Activated CD8-positive, alpha-beta T cell treated with anti-CD3 and anti-CD28 coated beads for 36 hours (primary cell): ENCODE results near the gene MTRR. TPM values are rescaled to one million over a fixed set of nuclear protein-coding genes. Genes with fewer than 3 reads are reported as not detected.
A peak's percentile ranks its signal among the peaks of the same experiment; 100 is the strongest.

Experiments
- ATAC-seq: fragments of 200-7000 bp; cut with Tn5 transposase; one replicate; pipeline ENCODE4 v1.10.0; 2021; ENCODE audit warnings: mild to moderate bottlenecking, moderate library complexity
- CTCF ChIA-PET: fragments of 350-600 bp; sonication (Branson Sonifier 250); formaldehyde crosslinking; loops from one replicate; lab custom pipeline; 2021; ENCODE audit warnings: antibody characterized with exemption; lab: Charles Lee
- POLR2A ChIA-PET: fragments of 350-600 bp; sonication (Branson Sonifier 250); formaldehyde crosslinking; loops from one replicate; lab custom pipeline; 2021; ENCODE audit warnings: antibody characterized with exemption; lab: Charles Lee
- DNase-seq: peaks from one replicate; pipeline ENCODE4 v3.0.0-alpha.2; 2020
- H3K27ac Mint-ChIP-seq: one replicate; pipeline ENCODE4 v1.8.0; 2021; ENCODE audit warnings: mild to moderate bottlenecking, mixed read lengths
- H3K27me3 Mint-ChIP-seq: one replicate; pipeline ENCODE4 v1.8.0; 2021; ENCODE audit warnings: mixed read lengths
- H3K36me3 Mint-ChIP-seq: one replicate; pipeline ENCODE4 v1.8.0; 2021; ENCODE audit warnings: low read depth, mixed read lengths
- H3K4me1 Mint-ChIP-seq: one replicate; pipeline ENCODE4 v1.8.0; 2021; ENCODE audit warnings: low read depth, mixed read lengths
- H3K4me3 Mint-ChIP-seq: one replicate; pipeline ENCODE4 v1.8.0; 2021; ENCODE audit warnings: mild to moderate bottlenecking, moderate library complexity, mixed read lengths
- H3K9me3 Mint-ChIP-seq: one replicate; pipeline ENCODE4 v1.8.0; 2021; ENCODE audit warnings: mixed read lengths
- intact Hi-C: fragments of 100-400 bp; cut with micrococcal nuclease; formaldehyde crosslinking; loops from one replicate; pipeline ENCODE4 v1.10.0; 2022
- total RNA-seq, 2 experiments: library from RNA; stranded (reverse); gene quantifications; one replicate each; pipeline ENCODE4 v1.2.3, GENCODE V29; 2021
- TF ChIP-seq, protein P1 (sequence below): fragments of 200-600 bp; IDR thresholded peaks from one replicate; pipeline ENCODE4 v1.8.0; 2022; ENCODE audit warnings: antibody characterized with exemption, mild to moderate bottlenecking

MTRR gene
- total RNA-seq, 2 experiments from 2014 or later = 54.3 to 57.8 TPM

DNA sequence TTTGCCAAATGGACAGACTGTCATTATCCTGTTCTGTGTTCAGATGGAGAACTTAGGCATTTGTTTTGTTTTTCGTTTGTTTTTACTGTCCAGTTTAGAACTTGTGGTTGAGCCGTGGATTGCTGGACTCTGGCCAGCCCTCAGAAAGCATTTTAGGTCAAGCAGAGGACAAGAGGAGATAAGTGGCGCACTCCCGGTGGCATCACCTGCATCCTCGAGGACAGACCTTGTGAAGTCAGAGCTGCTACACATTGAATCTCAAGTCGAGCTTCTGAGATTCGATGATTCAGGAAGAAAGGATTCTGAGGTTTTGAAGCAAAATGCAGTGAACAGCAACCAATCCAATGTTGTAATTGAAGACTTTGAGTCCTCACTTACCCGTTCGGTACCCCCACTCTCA, 8.9 kb downstream of the MTRR start:
- H3K27ac Mint-ChIP-seq = peak overlapping the region; percentile 77
- DNase-seq (no peak), ATAC-seq (no peak)
- POLR2A ChIA-PET = interaction anchor here (1.4 kb wide), 1 partner anchor 9 kb away, joined by 10 read pairs; the partner anchor contains the start of genes FASTKD3 and MTRR
- H3K27me3 Mint-ChIP-seq = no peaks in the 10 kb centered on the region
- no peak overlapping the region for H3K4me3 Mint-ChIP-seq
- CTCF ChIA-PET = interaction anchor here (1.2 to 1.9 kb wide), 4 partner anchors 9 to 22 kb away, joined by 3 to 9 read pairs (median 6); partner anchors contain the start of genes FASTKD3 and MTRR
- peaks cover 62% of the 10 kb centered on the region for H3K4me1 Mint-ChIP-seq
- no peaks in the 10 kb centered on the region for H3K9me3 Mint-ChIP-seq
- intact Hi-C loops = no loop called here
- TF ChIP-seq, protein P1, sequence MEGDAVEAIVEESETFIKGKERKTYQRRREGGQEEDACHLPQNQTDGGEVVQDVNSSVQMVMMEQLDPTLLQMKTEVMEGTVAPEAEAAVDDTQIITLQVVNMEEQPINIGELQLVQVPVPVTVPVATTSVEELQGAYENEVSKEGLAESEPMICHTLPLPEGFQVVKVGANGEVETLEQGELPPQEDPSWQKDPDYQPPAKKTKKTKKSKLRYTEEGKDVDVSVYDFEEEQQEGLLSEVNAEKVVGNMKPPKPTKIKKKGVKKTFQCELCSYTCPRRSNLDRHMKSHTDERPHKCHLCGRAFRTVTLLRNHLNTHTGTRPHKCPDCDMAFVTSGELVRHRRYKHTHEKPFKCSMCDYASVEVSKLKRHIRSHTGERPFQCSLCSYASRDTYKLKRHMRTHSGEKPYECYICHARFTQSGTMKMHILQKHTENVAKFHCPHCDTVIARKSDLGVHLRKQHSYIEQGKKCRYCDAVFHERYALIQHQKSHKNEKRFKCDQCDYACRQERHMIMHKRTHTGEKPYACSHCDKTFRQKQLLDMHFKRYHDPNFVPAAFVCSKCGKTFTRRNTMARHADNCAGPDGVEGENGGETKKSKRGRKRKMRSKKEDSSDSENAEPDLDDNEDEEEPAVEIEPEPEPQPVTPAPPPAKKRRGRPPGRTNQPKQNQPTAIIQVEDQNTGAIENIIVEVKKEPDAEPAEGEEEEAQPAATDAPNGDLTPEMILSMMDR = no peak
- peaks cover 74% of the 10 kb centered on the region for H3K36me3 Mint-ChIP-seq

DNA sequence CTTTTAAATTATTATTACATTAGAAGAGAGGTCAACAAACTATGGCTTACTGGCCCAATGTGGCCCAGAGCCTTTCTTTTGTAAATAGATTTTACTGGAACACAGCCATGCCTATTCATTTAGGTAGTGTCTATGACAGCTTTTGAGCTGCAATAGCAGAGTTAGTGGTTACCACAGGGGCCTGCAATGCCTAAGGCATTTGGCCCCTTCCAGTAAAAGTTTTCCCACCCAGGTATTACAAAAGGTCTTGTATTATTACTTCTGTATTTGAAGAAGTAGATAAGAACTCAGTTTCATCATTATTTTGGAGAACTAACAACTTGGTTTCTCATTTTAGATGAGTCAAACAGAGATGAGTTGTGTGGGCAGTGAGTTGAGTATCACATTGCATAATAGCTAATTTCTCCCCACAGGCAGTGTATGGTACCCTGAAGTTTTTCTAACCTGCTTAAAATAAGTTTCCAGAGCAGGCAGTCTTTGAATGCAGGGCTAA, 9.5 kb downstream of the MTRR start:
- TF ChIP-seq, protein P1 = no peak
- peak; percentile 79 for ATAC-seq
- intact Hi-C loops = no loop called here
- Mint-ChIP-seq H3K36me3 (peaks cover 73% of the 10 kb centered on the region), H3K4me3 (peak overlapping the region; percentile 13), H3K4me1 (peaks cover 56% of the 10 kb centered on the region), H3K9me3 (no peaks in the 10 kb centered on the region), H3K27ac (peak overlapping the region; percentile 77), H3K27me3 (no peaks in the 10 kb centered on the region)
- POLR2A ChIA-PET = interaction anchor here (1.4 kb wide), 1 partner anchor 9 kb away, joined by 10 read pairs; the partner anchor contains the start of genes FASTKD3 and MTRR
- peak; percentile 26 for DNase-seq
- CTCF ChIA-PET = interaction anchor here (1.2 to 1.9 kb wide), 4 partner anchors 9 to 23 kb away, joined by 3 to 9 read pairs (median 6); partner anchors contain the start of genes FASTKD3 and MTRR

DNA sequence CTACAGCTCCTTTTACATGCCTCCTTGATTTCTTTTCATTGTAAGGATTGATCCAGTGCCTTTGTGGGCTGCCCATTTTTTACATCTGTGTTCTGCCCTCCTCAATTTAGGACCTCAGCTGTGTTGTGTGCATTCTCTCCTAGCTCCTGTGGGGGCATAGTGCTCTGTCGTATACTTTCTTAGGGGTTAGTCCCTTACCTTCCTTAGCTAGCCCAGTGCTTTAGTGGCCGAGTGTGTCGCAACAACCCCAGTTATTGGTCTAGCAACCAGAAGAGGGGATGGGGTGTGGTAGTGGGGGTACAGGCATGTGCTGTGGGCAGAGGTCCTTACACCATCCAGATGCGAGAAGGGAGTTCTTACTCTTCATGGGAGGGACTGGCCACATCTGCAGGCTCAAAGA, 12.1 kb downstream of the MTRR start:
- Mint-ChIP-seq H3K36me3 (peaks cover 68% of the 10 kb centered on the region), H3K4me3 (no peak overlapping the region), H3K4me1 (peaks cover 45% of the 10 kb centered on the region), H3K27me3 (no peaks in the 10 kb centered on the region), H3K27ac (no peak overlapping the region), H3K9me3 (no peaks in the 10 kb centered on the region)
- TF ChIP-seq, protein P1 = no peak
- DNase-seq (no peak), ATAC-seq (no peak)
- ChIA-PET POLR2A (interaction anchor here (0.8 kb wide), 1 partner anchor 60 kb away, joined by 3 read pairs; no protein-coding TSS in a partner anchor), CTCF (interaction anchor here (1.5 to 1.7 kb wide), 3 partner anchors 9 to 19 kb away, joined by 3 to 4 read pairs (median 4); partner anchors contain the start of genes FASTKD3 and MTRR)
- intact Hi-C loops = no loop called here

DNA sequence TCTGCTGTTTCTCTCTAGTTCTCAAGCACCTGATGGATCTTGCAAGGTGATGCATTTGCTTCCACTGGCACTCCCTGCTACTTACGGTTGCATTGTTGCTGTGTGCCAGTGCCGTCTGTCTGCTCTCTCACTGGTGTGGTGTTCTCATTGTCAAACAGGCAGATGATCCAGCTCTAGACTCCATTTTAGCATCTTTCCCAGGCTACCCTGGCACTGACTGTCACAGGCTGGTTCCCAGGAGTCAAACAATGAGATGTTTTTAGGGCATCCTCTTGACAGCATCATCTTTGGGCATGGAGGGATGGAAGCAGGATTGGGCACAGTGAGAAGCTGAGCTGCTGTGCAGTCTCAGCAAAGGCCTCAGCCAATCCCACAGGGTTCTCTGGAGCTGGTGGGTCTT, 12.9 kb downstream of the MTRR start:
- TF ChIP-seq, protein P1 = no peak
- Mint-ChIP-seq H3K27ac (no peak overlapping the region), H3K4me3 (no peak overlapping the region), H3K4me1 (peaks cover 38% of the 10 kb centered on the region), H3K27me3 (no peaks in the 10 kb centered on the region), H3K9me3 (no peaks in the 10 kb centered on the region), H3K36me3 (peaks cover 65% of the 10 kb centered on the region)
- CTCF ChIA-PET = interaction anchor here (1.5 to 1.7 kb wide), 3 partner anchors 10 to 18 kb away, joined by 3 to 4 read pairs (median 4); partner anchors contain the start of genes FASTKD3 and MTRR
- no peak for ATAC-seq
- DNase-seq = no peak
- intact Hi-C loops = no loop called here
- POLR2A ChIA-PET = interaction anchor here (0.8 to 1.4 kb wide), 3 partner anchors 8 to 60 kb away, joined by 3 to 4 read pairs (median 4); partner anchors contain the start of genes FASTKD3 and MTRR

DNA sequence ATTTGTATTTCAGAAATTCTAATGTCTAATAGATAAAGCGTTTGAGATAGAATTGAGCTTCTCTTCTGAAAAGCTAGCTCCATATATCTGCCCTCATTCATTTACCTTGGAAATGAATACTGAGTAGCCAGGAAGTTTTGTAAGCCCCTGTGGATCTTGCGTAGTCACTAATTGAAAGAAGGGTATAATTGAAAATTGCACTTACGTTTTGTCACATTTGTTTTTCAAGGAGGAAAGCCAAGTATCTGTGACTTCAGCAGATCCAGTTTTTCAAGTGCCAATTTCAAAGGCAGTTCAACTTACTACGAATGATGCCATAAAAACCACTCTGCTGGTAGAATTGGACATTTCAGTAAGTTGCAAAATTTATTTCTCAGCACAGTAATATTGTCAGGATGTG, 14.0 kb downstream of the MTRR start:
- intact Hi-C loops = no loop called here
- DNase-seq (no peak), ATAC-seq (no peak)
- Mint-ChIP-seq H3K36me3 (peaks cover 63% of the 10 kb centered on the region), H3K4me3 (no peak overlapping the region), H3K27me3 (no peaks in the 10 kb centered on the region), H3K4me1 (peaks cover 30% of the 10 kb centered on the region), H3K9me3 (no peaks in the 10 kb centered on the region), H3K27ac (no peak overlapping the region)
- TF ChIP-seq, protein P1 = no peak
- CTCF ChIA-PET = interaction anchor here (1.5 to 1.6 kb wide), 2 partner anchors 11 to 23 kb away, joined by 3 to 4 read pairs; no protein-coding TSS in a partner anchor
- POLR2A ChIA-PET = interaction anchor here (1.4 kb wide), 1 partner anchor 9 kb away, joined by 4 read pairs; no protein-coding TSS in a partner anchor
